ENCODE measurements around the gene DPF1.

The DPF1 gene

GRCh38 chr19:38221421-38221820 lies 2.6 kb downstream of the DPF1 start:
- DNase-seq (ENCODE audit: low spot score): no peak

GRCh38 chr19:38219221-38219620 lies 4.8 kb downstream of the DPF1 start:
- DNase-seq (ENCODE audit: low spot score): no peak

GRCh38 chr19:38218204-38218603 lies 5.8 kb downstream of the DPF1 start:
- no peak for DNase-seq (ENCODE audit: low spot score)

GRCh38 chr19:38216785-38217641 lies 7.0 kb downstream of the DPF1 start:
- no peak for DNase-seq (ENCODE audit: low spot score)

DNA sequence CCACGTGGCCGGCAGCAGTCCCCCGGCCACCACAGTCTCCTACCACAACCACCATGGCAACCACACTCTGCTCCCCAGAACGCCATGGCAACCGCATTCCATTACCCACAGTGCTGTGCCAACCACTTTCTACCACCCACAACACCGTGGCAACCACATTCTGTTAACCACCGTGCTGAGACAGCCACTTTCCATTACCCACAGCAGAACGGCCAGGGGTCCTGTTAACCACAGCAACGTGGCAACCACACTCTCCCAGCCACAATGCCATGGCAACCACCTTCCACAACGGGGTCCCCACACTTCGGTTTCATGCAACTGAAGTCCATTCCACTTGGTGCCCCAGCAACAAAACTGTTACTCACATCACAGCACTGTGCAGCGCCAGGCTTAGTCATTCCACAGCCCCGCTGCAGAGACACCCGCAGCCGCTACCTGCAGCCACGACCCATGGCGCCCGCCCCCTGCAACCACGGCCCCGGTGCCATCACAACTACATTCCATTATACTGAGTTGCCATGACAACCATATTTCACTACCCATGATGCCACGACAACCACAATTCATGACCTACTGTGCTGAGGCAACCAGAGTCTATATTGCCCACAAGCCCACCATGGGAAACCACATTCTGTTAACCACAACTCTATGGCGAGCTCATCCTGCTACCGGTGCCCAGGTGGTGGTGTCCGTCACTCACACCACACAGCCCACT lies 10.0 kb downstream of the DPF1 start:
- DNase-seq (ENCODE audit: low spot score): no peak

DNA sequence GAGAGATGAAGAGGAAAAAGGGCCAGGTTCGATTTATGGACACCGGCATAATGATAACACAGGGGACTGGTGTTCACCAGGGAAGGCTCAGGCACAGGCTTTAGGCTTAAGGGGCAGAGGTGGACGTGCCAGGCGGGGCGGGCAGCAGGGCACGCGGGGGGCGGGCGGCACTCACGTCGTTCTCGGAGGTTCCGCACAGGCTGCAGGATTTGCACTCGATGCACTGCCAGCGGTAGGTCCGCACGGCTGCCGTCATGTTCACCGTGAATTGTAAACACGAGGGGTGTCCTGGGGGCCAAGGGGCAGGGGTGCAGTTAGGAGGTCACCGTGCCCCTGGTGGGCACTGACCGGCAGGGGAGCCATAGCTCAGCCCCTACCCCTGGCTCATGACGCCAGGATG lies 10.6 kb downstream of the DPF1 start:
- no peak for DNase-seq (ENCODE audit: low spot score)

GRCh38 chr19:38211766-38212165 lies 12.3 kb downstream of the DPF1 start:
- no peak for DNase-seq (ENCODE audit: low spot score)

DNA sequence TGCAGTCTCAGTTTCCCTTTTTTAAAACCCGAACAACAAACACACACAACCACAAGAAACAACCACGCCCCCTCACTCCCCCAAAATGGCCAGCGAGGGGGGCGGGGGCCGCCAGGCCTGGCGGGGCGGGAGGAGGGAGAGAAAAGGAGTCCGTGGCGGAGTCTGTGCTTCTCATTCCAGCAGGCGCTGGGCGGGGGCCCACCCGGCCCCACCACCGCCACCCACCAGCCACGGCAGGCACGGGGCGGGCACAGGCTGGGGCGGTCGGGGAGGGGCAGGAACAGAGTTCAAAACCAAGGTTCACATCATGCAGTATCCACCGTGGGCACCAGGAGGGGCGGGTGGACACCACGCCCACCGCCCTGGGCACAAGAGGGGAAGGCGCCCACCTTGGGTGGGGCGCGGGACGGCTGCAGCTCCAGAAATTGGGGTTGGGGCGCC lies 12.9 kb downstream of the DPF1 start:
- DNase-seq (ENCODE audit: low spot score): no peak

- DNase-seq (ENCODE audit: low spot score): no peak
Observed at GRCh38 chr19:38210458-38210987, 13.5 kb downstream of the DPF1 start.

DNA sequence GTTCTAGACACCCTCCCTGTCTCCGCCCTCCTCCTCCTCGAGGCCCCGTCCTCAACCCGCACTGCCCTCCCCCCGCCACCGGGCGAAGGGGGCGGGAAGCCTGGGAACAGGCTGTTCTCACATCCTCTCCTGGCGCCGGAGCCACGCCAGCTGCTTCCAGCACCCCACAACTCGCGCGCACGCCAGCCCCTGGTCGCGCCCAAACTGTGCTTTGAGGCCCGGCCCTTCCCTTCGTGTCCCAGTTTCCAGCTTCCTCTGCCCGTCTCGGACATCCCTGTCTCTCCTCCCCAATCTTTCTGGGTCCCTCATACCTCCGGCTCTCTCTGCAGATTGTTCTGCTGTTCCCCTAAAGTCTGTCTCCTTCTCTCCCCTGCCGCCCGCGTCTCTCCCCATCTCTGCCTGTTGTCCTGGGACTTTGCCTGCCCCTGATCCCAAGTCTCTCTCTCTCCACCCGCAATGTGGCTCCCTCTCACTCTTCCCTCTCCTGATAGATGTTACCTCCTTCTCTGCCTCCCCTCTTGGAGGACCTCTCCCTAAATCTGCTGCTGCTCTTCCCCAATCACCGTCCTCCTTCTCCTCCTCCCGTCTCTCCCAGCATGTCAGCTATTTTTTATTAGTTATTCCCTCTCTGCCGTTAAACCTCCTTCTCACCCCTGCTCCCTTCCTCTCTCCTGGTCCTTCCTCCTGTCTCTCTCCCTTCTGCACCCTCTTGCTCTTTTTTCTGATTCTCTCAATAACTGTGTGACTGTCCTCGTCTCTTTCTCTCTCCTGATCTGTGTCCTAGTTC lies 14.2 kb downstream of the DPF1 start:
- no peak for DNase-seq (ENCODE audit: low spot score)

DNA sequence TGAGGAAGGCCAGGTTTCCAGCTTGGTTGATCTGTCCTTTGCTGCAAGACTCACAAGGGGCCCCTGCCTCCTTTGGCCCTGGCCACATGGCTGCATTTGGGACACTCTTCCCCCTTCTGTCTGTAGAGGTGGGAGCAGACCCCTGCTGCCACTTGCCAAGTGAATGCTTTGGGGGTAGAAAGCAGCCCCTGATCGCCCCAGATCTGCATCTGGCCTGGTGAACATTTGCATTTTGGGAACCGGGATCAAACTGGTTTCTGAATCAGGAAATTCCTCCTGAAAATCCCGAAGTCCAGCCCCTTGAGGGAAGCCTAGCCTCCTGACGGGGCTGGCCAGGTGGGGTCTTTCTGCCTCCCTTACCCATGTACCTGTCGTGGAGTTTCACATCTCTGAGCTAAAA lies 14.9 kb downstream of the DPF1 start:
- DNase-seq (ENCODE audit: low spot score): no peak

DNA sequence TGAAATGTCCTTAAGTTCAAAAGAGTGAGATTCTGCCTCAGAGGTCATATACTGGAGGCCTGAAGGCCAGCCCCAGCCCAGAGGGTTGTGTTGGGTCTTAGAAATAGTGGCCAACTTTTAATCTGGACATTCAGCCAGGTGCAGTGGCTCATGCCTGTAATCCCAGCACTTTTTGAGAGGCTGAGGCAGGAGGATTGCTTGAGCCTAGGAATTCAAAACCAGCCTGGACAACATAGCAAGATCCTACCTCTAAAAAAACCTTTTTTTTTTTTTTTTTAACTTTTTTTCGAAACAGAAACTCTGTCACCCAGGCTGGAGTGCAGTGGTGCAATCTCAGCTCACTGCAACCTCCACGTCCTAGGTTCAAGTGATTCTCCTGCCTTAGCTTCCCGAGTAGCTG lies 15.5 kb downstream of the DPF1 start:
- DNase-seq (ENCODE audit: low spot score): no peak

- DNase-seq (ENCODE audit: low spot score): no peak
Observed at GRCh38 chr19:38207543-38207942, 16.5 kb downstream of the DPF1 start.

DNA sequence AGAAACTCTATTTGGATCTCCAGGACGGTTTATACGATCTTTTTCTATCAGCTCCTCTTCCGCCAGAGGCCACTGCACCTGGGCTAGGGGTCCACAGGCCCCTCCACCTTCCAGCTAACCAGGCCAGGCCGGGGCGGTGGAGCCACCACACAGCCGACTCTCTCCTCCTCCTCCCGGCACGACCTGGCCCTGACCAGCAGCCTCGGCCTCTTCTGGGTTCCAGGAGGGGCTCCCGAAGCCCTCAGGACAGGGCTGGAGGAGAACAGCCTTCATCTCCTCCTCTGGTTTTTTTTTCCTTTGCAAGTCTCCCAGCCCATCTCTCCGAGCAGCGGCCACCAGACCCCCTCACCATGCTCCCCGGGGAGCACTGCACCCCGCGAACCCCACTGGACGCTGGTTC lies 17.1 kb downstream of the DPF1 start:
- DNase-seq (ENCODE audit: low spot score): no peak

DNA sequence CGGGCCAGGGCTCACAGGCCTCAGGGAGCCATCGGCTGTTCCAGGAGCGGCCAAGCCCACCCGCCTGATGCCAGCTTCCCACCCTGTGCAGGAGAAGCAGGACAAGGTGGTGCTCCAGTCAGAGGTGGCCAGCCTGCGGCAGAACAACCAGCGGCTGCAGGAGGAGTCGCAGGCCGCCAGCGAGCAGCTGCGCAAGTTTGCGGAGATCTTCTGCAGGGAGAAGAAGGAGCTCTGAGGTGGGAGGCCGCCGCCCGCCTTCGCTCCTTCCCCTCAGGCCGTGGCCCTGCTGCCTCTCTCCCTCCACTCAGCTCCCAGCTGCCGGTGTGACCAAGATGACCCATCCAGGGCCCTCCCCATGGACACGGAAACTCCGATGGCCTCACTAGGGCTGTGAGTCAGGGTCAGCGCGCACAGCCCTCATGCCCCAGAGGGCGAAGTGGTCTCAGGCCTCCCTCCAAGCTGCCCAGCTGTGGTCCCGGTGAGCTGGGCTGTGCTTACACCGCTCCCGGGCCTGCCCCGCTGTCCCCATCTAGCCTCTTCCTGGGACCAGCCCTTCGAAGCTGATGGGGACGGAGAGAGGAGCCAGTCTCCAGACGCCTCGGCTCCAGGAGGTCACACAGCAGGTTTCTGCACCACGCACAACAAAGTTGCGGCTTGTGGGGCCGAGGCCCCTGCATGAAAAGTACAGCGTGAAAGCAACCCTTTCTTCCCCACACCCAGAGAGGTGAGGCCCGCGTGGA lies 17.8 kb downstream of the DPF1 start:
- no peak for DNase-seq (ENCODE audit: low spot score)

GRCh38 chr19:38204728-38205127 lies 19.3 kb downstream of the DPF1 start:
- DNase-seq (ENCODE audit: low spot score): no peak

DNA sequence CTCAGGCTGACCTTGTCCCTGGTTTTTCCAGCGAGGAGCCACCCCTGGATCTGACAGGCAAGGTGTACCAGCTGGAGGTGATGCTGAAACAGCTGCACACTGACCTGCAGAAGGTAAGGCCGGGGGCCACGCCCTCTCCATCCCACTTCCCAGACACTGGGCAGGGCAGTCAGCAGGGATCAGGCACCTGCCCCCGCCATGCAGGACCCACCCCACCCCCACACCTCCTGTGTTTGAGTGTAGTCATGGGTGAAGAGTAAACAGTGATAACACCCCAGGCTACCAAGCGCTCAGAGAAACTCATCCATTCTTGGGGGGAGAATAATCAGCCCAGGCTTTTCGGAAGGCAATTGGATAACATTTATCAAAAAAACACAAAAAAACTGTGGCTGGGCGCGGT lies 19.9 kb downstream of the DPF1 start:
- no peak for DNase-seq (ENCODE audit: low spot score)

DNA sequence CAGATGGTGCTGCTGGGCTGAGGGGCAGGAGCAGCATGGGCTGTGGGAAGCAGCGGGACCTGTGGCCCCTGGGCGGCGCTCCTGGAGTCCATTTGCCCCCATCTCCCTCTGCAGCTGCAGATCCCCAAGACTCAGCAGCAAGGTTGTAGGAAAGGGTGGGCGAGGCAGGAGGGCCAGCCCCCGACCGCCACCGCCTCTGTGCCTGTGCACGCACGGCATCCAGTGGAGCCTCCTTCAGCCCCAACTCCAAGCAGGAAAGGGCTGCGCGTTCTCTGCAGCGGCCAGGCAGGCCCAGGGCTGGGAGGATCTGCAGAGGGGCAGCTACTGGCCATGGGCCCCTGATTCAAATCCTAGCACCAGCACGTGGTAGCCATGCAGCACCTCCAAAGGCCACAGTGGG lies 20.8 kb downstream of the DPF1 start:
- no peak for DNase-seq (ENCODE audit: low spot score)

DNA sequence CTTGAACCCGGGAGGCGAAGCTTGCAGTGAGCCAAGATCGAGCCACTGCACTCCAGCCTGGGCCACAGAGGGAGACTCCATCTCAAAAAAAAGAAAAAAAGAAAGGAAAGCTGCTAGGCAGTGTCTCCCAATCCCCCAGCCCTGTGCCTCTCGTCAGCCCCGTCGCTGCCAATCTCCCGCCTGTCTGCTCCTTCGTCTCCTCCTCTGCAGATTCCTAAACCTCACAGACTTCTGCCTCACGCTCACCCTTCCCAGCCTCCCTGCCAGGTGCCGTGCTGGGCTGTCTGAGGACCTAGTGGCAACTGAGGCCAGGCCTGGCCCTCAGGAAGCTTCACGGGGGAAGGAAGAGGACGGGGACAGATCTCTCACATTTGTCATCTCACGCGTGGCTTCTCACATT lies 21.5 kb downstream of the DPF1 start:
- no peak for DNase-seq (ENCODE audit: low spot score)

DNA sequence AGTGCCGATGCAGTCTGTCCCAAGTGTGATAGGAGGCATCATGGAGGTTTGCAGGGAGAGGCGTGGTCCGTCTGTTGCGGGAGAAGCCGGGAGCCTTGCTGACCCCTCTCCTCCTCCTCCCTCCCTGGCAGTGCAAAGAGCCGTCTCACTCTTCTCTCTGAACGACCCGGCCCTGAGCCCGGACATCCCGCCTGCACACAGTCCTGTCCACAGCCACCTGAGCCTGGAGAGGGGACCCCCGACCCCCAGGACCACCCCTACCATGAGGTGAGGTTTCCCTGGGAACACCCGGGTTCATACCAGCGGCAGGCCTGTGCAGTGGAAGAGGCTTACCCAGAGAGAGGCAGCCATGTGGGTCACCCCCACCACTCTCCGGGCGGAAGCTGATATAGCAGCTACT lies 22.3 kb downstream of the DPF1 start:
- no peak for DNase-seq (ENCODE audit: low spot score)

- DNase-seq (ENCODE audit: low spot score): no peak
Observed at GRCh38 chr19:38199340-38199739, 24.7 kb downstream of the DPF1 start.
